Left kidney (tissue), 2 donors: ENCODE measurements around the gene TSPAN5. TPM values are rescaled to one million over a fixed set of nuclear protein-coding genes. Genes with fewer than 3 reads are reported as not detected.
"Not testable (repeated sequence)": the region's sequence is repeated elsewhere in the genome, so short reads cannot be mapped to it uniquely, and the experiment has no call there.

Experiments
- DNase-seq: peaks from one replicate; pipeline ENCODE4 v3.0.0-alpha.2; 2013
- polyA plus RNA-seq: library from polyadenylated mRNA; unstranded; fragments of 120-200 nt; gene quantifications from one replicate; pipeline ENCODE4 v1.2.1, GENCODE V29; 2013; ENCODE audit not compliant: insufficient read length

TSPAN5 gene
- polyA plus RNA-seq, 1 donor: 25.3 TPM

GRCh38 chr4:98557194-98557892 is 101.1 kb downstream of the TSPAN5 start:
- DNase-seq: no peak

DNA sequence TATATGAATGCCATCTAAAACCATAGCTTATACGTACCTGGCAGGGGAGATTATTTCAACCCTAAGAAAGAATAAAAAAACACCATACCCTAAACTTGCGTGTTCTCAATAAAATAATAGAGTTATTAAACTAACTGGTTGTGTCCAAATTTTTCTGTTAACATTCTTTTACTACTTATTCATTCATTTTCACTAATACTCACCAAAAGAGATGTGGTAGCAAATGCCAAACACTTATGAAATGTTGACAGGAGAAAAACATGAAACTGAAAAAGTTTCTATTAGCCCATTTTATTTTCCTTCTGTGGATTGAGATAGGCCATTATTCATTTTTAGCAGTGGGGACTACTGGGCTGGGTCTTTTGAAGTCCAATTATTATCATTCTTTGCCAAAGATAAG is 102.0 kb downstream of the TSPAN5 start:
- DNase-seq: no peak

GRCh38 chr4:98555798-98556445 is 102.5 kb downstream of the TSPAN5 start:
- DNase-seq: no peak

DNA sequence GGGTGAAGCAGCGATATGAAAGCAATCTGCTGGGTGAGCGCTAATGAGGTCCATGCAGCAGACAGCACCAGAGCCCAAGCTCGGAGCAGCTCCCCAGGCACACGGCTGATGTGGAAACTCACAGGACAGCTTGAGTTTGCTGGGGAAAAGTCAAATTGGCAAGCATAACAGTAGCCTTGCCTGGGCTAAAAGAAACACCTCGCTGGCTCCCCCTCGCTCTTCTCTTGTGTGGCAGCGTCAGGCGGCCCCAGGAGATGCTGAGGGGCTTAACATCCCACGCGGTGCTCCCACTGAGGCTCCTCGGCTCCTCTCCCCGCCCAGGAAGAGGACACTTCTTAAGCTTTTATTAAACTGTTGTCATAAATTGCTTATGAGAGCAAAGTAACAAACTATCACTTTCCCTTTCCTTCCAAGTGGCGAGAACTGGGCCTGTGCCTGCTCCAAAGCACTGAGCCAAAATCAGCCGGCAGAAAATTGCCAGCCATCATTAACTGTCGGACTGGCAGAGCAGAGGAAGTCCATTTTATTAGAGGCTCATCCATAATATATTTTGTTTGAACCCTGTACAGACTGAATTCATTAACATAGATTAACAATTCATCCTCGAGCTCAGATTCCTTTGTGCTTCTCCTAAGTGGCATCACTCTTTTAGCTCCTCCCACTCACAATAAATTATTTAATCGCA is 111.4 kb downstream of the TSPAN5 start:
- DNase-seq: no peak

DNA sequence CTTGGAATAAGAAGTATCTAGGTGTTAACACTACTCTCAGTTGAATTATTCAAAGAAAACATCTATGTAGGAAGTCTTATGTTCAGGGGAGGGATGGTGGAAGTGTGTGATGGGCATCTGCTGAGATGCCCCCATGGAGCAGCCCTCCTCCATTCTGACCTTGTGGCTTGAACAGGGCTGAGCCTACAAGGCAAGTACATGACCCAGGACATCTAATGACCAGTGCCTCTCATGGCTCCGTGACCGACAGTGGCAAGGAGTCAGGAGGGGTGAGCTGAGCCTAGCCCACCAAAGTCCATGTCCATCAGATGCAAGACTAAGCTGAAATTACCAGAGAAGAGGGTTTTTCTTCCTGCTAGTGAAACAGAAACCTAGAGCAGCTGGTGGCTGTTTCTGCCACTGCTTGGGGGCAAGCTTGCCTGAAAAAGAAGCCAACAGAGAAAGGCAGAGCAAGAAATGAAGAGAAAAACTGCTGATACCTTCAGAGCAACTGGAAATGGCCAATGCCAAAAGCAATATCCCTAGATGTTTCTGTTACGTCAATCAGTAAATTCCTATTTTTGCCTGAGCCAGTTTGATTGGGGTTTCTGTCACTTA is 113.5 kb downstream of the TSPAN5 start:
- no peak for DNase-seq

DNA sequence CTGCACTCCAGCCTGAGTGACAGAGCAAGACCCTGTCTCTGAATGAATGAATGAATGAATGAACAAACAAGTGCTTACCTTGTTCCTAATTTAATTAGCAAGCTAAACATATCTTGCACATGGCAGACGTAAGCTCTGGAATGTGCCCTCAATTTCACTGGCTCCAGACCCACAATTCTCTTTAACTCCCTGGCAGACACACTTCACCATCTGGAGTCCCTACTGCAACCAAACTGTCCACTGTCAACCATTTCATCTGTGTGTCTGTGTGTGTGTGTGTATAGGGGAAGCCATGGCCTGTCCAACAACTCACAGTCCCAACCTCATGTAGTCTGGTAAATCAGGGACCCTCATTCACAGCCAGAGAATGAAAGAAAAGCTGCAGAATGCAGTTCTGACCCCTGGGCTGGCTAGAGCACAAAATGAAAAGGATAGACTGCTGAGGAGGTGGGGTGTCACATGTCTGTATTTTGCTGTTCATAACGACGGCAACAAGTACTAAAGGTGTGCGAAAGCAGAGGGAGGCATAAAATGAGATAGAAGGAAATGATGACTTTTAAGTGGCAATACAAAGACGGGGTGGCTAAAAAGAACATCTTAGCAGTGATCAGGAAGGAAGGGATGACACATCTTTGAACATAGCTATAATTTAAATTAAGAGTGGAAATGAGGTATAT is 114.1 kb downstream of the TSPAN5 start:
- no peak for DNase-seq

- DNase-seq: no peak
These were observed 116.4 kb downstream of the TSPAN5 start for GRCh38 chr4:98542011-98542410.

DNA sequence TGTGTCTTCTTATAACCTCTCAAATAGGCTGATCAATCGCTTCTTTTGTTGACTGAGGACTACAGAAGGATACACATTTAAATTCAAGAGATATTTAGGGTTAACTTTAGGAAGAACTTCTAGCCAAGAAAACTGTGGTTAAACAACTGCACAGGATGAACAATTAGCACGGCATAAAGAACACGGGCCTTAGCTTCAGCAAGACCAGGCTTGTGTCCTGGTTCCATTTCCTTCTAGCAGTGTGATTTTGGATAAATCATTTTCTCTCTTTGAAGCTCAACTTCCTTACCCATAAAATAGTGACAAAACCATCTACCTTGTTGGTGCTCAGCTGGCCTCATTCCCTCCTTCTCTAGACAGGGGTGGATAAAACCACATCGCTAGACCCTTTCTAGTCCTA is 117.6 kb downstream of the TSPAN5 start:
- no peak for DNase-seq

DNA sequence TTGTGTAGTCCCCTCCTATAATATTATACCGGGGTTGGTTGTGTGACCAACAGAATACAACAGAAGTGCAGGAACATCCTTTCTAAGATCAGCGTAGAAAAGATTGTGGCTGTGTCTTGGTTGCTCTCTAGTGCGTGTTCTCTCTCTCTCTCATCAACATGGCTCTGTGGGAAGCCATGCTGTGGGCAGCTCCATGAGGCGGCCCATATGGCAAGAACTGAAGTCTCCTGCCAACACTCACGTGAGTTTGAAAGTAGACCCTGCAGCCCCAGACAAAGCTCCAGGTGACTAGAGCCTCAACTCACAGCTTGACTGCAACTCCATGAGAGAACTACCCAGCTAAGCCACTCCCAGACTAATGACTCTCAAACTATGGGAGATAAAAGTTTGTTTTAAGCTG is 118.7 kb downstream of the TSPAN5 start:
- DNase-seq: no peak

GRCh38 chr4:98539299-98539698 is 119.1 kb downstream of the TSPAN5 start:
- DNase-seq: no peak

GRCh38 chr4:98536631-98537030 is 121.8 kb downstream of the TSPAN5 start:
- no peak for DNase-seq

- DNase-seq: not testable (repeated sequence)
These were observed 124.3 kb downstream of the TSPAN5 start for GRCh38 chr4:98534146-98534545.

GRCh38 chr4:98530572-98530971 is 127.8 kb downstream of the TSPAN5 start:
- no peak for DNase-seq

DNA sequence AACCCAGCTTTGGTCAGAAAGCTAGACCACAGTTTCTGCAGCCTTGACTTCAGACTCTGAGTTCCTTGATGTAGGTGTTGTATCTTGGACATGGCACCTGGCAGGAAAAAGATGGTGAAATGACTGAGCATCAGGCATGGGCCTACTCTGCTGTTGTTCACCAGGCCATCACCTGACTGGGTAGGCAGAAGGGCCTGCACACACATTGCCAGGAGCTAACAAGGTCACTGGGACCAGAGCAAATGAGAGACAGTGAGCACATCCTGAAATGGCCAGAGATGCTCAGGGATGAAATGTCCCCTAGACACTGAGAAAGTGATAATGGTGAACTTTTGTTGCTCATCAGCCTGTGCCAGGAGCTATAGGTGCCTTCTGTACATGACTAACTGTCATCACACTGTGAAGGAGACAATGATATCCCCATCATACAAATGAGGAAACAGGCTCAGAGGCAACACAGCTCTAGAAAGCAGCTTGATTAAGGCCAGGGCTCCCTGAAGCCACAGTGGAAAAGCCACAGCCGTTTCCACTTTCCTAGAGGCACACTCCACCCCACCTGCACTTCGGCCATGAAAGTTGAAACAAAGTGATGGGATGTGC is 128.3 kb downstream of the TSPAN5 start:
- no peak for DNase-seq

GRCh38 chr4:98528882-98529281 is 129.5 kb downstream of the TSPAN5 start:
- DNase-seq: no peak

DNA sequence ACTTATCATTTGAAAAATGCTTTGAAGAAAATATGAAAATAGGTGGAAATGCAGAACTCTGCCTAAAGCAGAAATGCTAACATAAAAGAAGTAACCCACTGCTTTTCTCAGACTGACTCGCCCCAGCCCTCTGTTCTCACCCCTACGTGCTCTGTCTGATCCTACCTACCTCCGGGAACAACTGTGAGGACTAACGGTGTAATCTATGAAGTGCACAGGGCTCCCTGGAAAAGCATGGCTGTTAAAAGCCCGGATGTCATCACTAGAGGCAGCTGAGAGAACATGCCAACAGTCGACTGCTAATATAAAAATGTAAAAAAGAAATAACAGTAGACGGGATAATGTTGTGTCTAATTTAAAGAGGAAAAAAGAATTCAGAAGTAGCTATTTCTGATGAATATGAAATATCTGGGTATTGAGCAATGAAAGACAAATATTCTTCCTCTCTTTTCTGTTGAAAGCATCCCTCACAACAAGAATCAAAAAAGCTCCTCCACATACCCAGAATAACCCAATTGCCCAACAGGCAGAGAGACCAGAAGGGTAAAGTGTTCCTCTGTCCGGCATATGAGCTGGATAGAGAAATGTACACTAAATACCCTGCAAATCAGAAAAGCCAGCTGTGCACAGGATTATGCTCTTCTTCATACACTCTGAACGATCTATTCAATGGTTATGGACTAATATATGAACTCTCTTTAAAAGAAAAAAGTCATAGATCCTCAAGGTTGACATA is 130.7 kb downstream of the TSPAN5 start:
- no peak for DNase-seq

- DNase-seq: no peak
These were observed 134.2 kb downstream of the TSPAN5 start for GRCh38 chr4:98524230-98524629.

GRCh38 chr4:98522636-98523395 is 135.6 kb downstream of the TSPAN5 start:
- DNase-seq: no peak

DNA sequence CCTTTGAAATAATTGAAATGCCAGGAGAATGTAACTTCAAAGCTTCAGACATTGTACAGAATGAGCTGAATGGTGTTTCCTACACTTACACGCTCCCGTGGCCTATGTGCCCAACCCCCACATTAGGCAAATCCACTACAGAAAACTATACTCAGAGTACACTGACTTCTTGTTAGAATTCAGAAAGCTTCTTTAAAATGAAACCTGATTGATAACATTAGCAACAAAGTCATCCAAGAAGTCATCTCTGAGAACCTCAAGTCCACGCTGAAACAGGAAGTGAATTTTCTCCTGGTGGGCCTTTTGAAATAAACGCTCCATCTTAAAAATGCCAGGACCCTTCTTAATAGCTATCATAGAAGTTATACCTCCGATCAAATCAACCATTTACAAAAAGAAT is 136.3 kb downstream of the TSPAN5 start:
- DNase-seq: no peak

DNA sequence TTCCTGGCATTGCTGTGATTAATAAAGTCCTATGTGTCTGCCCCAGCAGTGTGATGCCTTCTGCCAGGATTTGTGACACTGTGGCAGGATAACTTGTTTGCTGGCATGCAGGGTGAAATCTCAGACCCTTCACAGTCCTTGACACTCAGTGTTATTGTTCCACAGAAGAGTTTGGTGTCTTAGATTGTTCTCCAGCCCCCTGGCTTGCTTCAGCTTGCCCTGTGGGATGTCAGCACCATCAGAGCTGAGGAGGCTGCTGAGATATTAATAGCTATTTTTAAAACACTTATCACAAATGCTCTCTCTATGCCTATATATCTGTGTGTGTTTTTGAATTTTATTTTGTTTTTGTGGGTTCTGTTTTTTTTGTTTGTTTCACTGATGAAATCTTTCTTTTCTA is 136.9 kb downstream of the TSPAN5 start:
- no peak for DNase-seq
